GM19025 (cell line): ENCODE results near the gene KCTD6.
A peak's percentile ranks its signal among the peaks of the same experiment; 100 is the strongest.
"Not testable (repeated sequence)": the region's sequence is repeated elsewhere in the genome, so short reads cannot be mapped to it uniquely, and the experiment has no call there.

Experiments used
- ATAC-seq: cut with Tn5 transposase; IDR thresholded peaks from one replicate; pipeline ENCODE4 v1.9.1; 2021; ENCODE audit warnings: mild to moderate bottlenecking, low read depth, moderate library complexity; ENCODE audit not compliant: unreplicated experiment

KCTD6 gene

GRCh38 chr3:58521917-58522631, 30.2 kb downstream of the KCTD6 start:
- no peak for ATAC-seq

- ATAC-seq, result no peak
These were observed 31.0 kb downstream of the KCTD6 start for GRCh38 chr3:58522759-58523425.

DNA sequence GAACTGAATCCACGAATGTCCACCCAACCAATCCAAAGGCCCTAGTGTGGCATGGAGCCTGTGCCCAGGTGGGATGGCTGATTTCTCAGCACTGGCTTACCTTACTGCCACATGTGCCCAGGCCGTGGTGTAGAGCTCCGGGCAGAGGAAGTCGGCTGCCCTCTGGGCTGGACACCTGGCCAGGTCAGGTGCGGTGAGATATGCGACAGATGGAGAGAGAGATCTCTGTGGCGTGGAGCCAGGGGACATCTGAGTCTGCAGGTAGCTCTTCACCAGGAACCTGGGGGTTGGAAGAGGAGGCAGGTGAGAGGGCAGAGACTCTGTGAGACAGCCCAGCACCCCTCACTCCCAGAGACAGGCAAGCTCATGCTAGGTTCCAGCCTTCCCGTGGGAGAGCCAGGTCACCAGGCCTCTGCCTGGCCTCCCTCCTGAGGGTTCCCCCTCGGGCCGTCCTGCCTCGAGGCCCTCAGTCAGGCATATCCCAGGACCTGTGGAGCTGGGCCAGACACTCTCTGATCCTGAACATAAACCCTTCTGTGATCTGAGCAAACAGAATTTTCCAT, 32.5 kb downstream of the KCTD6 start:
- no peak for ATAC-seq

DNA sequence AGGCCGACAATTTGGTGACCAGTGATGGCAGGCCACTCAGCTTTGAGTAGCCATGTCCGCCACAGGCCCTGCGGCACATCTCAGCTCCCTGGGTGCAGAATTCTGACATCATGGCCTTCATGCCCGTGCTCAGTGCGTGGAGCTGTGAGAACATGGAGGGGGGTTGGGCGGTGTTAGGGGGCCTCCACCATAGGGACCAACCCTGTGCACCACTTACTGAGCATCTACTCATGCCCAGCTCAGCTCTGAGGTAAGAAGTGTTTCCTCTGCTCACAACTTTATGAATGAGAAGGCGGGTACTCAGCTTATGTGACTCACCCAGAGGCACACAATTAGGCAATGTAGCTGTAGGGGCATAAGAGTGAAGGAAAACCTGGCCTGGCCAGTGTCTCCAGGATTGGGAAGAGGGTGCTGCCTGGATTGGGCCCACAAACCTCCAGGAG, 34.6 kb downstream of the KCTD6 start:
- ATAC-seq, result no peak

DNA sequence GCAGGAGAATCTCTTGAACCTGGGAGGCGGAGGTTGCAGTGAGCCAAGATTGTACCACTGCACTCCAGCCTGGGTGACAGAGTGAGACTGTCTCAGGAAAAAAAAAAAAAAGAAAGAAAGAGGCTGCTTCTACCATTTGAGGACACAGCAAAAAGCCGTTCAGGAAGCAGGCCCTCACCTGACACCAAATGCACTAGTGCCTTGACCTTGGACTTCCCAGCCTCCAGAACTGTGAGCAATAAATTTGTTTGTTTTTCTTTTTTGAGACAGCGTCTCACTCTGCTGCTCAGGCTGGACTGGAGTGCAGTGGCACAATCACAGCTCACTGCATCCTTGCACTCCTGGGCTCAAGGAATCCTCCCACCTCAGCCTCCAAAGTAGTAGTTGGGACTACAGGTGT, 35.5 kb downstream of the KCTD6 start:
- not testable (repeated sequence) for ATAC-seq

DNA sequence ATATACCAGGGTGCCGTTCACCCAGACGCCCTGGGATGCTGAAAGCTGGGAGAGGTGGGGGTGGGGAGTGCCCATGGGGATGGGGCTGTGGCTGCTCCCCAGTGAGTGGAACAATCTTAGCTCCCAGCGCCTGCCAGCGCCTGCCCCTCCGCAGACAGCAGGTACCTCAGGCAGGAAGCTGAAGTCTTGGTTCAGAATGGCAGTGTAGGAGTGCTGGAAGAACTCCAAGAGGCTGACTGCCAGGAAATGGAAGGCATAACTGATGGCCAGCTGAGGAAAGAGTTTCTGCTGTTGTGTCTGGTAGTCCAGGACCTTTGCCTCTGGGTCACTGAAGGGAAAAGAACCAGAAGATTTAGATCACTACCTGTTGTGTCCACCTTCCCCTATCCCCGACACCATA, 36.7 kb downstream of the KCTD6 start:
- ATAC-seq, result no peak

DNA sequence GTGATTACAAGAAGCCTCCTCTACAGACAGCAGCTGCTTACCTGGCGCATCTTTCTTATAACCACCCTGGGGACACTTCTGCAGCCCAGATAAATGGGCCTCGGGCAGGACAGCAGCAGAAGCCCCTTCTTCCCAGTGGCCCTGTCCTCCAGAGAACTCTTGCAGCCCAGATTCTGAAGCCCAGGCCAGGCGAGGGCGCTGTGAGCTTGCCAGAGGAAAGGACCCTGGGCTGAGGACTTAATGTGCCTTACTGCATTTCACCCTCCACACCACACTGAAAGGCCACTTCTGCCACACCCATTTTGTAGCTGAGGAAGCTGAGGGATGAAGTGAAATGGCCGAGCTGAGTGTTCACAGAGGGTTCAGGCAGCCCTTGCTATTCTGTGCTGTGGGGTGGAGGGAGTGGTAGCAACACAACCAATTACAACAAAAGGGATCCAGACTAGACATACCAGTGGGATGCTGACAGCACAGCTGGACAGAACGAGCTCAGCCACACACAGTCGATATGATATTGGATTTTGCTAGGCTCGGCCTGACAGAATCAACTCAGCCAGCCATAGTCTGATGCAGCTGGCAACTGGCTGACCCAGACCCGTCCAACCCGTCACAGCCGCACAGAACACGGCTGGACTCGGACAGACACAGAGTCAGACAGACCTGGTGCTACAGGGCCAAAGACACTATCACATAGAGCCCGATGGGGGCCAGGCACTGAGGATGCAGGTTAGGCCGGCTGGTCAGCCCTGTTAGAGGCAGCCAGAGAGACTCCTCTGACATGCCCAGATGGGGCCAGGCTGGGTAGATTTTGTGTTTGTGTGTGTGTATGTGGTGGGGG, 37.8 kb downstream of the KCTD6 start:
- ATAC-seq, result no peak

DNA sequence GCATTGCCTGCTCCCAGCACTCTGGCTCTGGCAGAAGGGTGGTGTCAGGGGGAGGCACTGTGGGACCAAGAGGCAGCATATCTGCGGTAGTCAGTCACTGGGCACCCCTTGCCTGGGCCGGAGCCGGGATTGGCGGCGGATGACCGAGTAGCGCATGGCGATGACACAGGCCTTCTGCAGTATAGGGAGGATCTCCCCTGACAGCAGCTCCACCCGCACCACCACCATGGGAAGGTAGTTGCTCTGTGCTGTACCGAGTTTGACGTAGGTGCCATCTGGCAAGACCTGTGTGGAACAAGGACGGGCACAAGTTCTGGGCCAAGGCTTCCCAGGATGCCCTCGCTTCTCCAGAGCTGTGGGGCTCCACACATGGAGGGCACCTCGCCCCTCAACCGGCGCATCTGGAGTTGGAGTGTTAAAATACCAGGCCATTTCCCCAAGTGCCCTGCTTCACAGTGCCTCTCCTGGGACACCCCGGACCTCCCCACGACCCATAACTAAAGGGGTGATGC, 38.5 kb downstream of the KCTD6 start:
- ATAC-seq, result no peak

GRCh38 chr3:58531555-58531954, 39.7 kb downstream of the KCTD6 start:
- no peak for ATAC-seq

DNA sequence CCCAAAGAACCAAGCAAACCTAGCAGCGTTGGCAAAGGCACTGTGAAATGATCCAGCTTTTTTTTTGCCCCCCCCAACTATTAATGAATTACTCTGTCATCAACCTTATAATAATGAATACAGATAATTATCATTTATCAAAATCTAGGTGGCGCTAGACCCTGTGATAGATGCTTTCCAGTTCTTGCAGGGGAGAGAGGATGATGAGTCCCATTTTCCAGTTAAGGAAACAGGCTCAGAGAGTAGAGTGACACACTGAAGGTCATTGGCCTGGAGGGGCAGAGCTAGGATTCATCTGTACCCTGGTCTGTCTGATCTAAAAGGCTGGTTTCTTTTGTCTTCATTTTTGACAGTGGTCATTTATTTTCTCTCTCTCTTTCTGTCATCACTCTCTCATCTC, 40.1 kb downstream of the KCTD6 start:
- ATAC-seq, result no peak

- ATAC-seq, result peak; percentile 92
These were observed 40.9 kb downstream of the KCTD6 start for GRCh38 chr3:58532794-58533220.

GRCh38 chr3:58534592-58535494, 42.9 kb downstream of the KCTD6 start:
- ATAC-seq, result no peak

DNA sequence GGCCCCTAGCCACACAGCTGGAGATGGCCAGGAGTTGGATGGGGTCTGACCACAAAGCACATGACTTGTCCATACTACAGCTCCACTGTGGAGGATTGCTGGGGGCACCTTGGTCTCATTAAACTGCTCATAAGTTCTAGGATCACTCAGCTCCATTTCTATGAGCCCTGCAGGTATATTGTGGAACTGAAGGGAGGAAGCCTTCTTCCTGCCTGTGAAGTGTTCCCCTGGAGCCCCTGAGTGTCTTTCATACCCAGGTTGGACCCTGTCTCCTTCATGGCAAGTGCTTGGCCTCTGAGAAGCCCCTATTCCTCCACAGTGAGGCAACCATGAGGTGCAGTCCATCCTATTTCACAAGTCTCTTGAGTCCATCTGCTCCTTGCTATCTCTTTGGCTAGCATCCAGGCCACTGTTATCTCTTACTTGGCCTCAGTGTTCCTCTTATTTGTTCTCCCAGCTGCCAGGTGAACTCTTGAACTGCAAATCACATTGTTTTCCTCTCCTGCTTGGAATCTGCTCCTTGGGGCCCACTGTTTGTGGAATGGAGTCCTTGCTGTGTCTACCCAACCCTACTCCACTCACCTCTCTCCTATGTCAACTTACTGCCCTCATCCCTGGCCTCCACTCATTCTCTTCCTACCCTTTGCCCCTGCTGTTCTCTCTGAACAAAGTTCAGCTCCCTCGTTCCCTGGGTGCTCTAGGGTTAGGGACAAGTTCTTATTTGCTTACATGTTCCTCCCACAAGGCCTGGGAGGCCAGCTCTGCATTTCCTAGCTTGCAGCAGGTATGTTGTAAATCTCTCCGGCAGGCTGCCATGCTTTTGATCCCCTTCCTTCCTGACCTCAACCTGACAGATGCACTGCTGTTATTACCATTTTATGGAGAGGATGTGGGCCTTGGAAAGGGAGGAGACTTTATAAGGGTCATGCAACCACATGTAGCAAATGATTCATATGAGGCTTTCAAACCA, 43.9 kb downstream of the KCTD6 start:
- no peak for ATAC-seq

DNA sequence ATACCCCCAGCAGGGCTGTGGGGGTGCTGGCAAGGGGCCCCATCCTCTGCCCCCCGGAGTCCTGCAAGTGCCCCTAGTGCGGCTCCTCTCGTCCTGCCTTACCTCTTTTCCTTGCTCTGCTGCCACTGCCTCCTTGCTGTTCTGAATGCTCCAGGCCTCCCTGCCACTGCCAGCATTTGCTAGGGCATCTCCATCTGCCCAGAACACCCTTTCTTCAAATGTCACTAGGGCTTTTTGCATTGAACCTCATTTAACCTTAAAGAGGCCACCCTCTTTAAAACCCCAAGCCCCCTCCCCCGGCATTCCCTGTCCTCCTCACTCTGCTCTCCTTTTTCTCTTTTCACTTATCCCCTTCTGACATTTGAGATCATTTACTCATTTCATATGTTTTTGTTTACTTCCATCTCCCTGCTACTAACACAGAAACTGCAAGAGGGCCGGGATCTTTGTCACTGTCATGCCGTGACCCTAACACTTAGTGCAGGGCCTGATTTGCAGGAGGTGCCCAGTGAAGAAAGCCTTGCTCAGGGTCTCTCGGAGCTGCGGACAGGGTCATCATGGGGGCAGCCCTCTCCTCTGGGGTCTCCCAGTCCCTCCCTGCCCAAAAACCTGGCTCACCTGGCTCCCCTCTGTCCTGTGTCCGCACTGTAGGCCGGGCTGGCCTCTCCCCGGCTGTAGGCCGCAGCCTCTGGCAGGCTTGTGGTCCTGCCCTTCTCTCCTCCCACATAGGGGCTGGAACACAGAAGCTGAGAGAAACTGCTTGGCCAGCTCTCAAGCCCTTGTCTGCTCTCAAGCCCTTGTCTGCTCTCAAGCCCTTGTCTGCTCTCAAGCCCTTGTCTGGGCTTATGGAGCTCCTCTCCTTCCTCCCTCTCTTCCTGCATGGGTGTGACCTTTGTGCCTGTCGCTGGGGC, 44.9 kb downstream of the KCTD6 start, which contains the start of gene ACOX2:
Gene ACOX2, minus strand, starts transcription at position 690 of the 911 bp plus-strand sequence. CDS start 2,084 bp downstream, outside the sequence.
- ATAC-seq, result no peak

- no peak for ATAC-seq
These were observed 45.8 kb downstream of the KCTD6 start for GRCh38 chr3:58537412-58538301.

GRCh38 chr3:58539626-58540025, 47.7 kb downstream of the KCTD6 start:
- no peak for ATAC-seq
